ENCODE results near the gene ARHGEF26.

DNA sequence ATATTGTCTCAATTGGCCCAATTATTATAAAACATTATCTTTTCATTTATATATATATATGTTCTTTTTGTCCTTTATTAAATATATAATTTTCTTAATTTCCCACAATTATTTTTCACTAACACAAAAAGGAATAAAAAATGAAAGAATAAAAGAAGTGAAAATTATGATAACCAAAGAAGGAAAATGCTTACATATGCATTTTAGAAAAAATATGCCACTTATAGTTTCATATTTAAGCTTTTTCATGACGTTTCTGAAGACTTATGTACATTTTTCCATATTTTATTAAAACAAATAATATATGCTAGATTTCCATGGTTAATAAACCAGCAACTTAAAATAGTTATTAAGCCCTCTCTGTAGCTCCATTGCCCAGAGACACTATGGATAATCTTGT, 34.9 kb upstream of the ARHGEF26 start:
- TF ChIP-seq, protein P1, sequence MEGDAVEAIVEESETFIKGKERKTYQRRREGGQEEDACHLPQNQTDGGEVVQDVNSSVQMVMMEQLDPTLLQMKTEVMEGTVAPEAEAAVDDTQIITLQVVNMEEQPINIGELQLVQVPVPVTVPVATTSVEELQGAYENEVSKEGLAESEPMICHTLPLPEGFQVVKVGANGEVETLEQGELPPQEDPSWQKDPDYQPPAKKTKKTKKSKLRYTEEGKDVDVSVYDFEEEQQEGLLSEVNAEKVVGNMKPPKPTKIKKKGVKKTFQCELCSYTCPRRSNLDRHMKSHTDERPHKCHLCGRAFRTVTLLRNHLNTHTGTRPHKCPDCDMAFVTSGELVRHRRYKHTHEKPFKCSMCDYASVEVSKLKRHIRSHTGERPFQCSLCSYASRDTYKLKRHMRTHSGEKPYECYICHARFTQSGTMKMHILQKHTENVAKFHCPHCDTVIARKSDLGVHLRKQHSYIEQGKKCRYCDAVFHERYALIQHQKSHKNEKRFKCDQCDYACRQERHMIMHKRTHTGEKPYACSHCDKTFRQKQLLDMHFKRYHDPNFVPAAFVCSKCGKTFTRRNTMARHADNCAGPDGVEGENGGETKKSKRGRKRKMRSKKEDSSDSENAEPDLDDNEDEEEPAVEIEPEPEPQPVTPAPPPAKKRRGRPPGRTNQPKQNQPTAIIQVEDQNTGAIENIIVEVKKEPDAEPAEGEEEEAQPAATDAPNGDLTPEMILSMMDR (IDR thresholded peaks at IDR 0.05; ENCODE audit: low read length): no peak
- no peak for TF ChIP-seq EZH2 (IDR thresholded peaks at IDR 0.05; ENCODE audit: borderline replicate concordance, low read length)

Data from OCI-LY1 (cell line).